Measurements from ENCODE around the gene LSAMP.
A peak's percentile ranks its signal among the peaks of the same experiment; 100 is the strongest.
"Not testable (repeated sequence)": the region's sequence is repeated elsewhere in the genome, so short reads cannot be mapped to it uniquely, and the experiment has no call there.

The LSAMP gene

GRCh38 chr3:115823083-115823482 is 622.2 kb downstream of the LSAMP start:
- no peak for DNase-seq

- DNase-seq, result no peak
These were observed 622.7 kb downstream of the LSAMP start for GRCh38 chr3:115822579-115822978.

GRCh38 chr3:115819785-115820384 is 625.4 kb downstream of the LSAMP start:
- peak; percentile 24 for DNase-seq

GRCh38 chr3:115814778-115815380 is 630.4 kb downstream of the LSAMP start:
- DNase-seq, result peak; percentile 18

DNA sequence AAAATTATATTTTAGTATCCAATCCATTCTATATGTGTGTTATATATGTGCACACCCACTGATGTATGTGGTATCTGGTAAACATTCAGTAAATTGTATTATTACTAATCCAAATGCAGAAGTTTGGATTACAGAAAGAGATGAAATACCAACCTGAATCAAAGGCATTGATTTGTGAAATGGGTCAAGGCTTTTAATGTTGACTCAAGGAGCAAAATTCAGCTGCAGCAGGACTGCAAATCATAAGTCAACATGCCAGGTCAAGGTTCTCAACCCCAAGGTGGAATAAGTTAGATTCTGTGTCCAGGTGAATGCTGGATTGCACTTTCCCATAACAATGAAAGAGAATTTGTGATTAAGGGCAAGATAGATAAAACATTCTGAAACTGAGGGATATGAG is 631.3 kb downstream of the LSAMP start:
- no peak for DNase-seq

GRCh38 chr3:115808816-115809215 is 636.5 kb downstream of the LSAMP start:
- no peak for DNase-seq

GRCh38 chr3:115808244-115808643 is 637.0 kb downstream of the LSAMP start:
- no peak for DNase-seq

- no peak for DNase-seq
These were observed 638.8 kb downstream of the LSAMP start for GRCh38 chr3:115806501-115806900.

DNA sequence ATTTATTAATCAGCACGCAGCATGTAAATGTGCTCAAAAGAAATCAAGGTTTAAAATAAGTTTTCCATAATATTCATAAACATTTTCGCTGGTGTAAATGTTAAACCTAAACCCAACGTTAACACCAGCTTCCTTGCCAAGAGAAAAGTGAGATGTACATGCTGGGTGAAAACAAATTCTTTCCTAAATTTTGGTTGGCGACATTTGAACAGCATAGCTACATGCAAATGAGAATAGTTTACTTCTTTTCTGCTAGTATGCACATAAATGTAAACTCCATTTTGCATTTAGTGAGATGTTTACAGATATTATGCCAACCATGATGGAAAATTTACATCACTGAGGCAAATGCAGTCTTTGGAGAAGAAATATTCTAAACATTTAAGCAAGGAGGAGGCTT is 639.8 kb downstream of the LSAMP start:
- no peak for DNase-seq

DNA sequence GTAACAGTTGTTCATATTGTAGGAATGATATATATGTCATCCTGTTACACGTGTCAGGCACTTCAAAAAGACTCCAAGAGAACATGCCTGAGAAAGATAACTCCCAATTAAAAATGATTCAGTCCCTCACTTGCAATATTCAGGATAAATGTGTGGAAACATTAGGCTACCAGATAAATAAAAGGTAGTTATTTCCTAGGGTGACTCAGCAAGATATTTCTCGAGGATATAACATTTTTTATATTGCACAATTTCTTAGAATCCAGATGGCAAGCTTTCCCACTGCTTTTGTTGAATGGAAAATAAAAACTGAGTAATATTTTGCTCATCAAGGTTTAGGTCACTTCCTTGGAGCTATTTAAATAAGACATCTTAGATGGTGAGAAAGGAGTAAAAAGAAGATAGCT is 640.6 kb downstream of the LSAMP start:
- DNase-seq, result no peak

DNA sequence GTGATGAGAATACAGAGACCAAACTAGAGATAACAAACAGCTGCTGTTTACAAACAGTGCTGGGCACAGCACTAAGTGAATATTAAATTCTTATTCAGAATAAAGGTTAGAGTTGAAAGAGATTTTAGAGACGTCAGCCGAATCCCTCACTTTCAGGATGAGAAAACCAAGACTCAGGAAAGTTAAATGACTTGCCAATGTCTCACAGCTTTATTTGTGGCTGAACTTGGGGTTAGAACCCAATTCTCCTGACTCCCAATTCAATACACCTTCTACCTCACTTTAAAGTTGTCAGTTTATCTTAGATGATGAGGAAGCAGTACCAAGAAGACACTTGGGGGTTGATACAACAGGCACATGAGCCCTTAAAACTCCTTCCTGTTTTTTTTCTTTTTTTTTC is 641.1 kb downstream of the LSAMP start:
- no peak for DNase-seq

- DNase-seq, result no peak
These were observed 641.6 kb downstream of the LSAMP start for GRCh38 chr3:115803661-115804060.

GRCh38 chr3:115800489-115801075 is 644.7 kb downstream of the LSAMP start:
- DNase-seq, result peak; percentile 39

GRCh38 chr3:115800065-115800464 is 645.2 kb downstream of the LSAMP start:
- not testable (repeated sequence) for DNase-seq

- DNase-seq, result no peak
These were observed 652.9 kb downstream of the LSAMP start for GRCh38 chr3:115792206-115792955.

- DNase-seq, result not testable (repeated sequence)
These were observed 653.8 kb downstream of the LSAMP start for GRCh38 chr3:115791271-115792153.

DNA sequence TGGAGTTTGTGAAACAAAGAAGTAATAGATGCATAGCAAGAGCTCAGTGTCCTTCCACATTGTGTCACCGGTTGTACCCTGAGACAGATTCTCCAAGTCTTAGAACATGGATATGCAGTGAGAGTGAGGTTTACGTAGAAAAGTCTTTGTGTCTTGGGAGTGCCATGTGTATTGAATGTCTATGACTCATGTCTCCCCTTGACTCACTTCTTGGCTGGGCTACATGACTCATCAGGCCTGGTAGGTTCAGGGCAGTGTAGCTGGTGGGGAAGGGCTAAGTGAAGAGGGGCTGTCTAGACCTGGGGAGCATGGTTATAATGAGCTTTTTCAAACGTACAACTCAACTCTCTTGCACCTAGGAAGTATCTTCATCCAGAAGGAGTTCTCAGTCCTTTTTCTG is 654.5 kb downstream of the LSAMP start:
- peak; percentile 52 for DNase-seq

DNA sequence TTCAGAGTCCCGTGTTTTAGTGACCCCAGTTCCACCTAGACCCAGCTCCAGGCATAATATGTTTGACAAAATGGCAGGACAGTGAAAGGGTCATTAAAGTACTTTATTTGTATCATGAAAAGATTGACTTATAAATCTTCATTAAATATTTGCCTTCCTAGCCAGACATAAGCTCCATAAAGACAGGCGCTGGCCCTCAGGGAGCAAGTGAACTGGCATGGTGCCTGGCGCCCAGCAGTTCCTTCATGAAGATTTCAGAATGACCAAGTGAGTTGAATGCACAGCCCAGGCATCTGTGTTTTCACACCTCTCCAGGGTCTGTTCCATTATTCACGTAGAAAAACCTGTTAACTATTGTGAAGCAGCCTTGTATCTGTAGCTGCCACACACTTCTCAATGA is 655.8 kb downstream of the LSAMP start:
- DNase-seq, result no peak

GRCh38 chr3:115788921-115789470 is 656.3 kb downstream of the LSAMP start:
- peak; percentile 51 for DNase-seq

DNA sequence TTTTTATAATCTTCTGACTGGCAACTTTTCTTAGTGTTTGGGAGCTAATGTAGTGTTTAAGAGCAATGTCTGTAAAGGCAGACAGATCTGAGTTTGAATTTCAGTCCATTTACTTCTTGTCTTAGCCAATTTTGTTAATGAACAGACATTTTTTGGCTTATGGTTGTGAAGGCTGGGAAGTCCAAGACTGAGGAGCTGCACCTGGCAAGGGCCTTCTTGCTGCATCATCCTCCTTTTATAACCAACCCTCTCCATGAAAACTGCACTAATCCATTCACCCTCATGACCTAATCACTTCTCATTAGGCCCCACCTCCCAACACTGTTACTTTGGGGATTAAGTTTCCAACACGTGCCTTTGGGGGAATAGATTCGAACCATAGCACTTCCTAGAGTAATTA is 657.5 kb downstream of the LSAMP start:
- DNase-seq, result no peak

DNA sequence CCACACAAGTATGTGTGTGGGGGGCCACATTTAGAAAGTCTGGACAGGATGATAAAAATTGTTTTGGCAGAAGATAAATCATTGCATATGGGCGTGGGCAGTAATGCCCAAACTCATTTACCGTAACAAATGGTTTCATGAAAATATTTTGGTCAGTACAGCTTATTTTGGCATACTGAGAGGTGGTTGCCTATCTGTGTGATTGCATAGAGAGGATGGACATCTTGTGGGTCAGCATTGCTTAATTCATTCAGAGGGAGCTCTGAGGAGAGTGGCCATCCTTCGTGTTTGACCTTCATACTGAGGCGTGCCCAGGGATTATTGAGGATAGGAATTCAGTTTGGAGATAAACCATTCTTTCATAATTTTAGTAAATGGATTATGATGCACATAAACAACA is 659.5 kb downstream of the LSAMP start:
- DNase-seq, result no peak

GRCh38 chr3:115784739-115785536 is 660.3 kb downstream of the LSAMP start:
- no peak for DNase-seq

Measured in T1000 (cell line).